NCI-H82 (cell line): ENCODE data around the gene NGRN.
"Not testable (repeated sequence)": the region's sequence is repeated elsewhere in the genome, so short reads cannot be mapped to it uniquely, and the experiment has no call there.

ENCODE experiments used
- DNase-seq: peaks from one replicate; lab custom pipeline; 2025; lab: John Stamatoyannopoulos, UW

NGRN gene

GRCh38 chr15:90234096-90234988, 31.1 kb upstream of the NGRN start, which contains the start of gene GDPGP1:
GDPGP1 (plus strand) TSS chr15:90234209; CDS start chr15:90240909, 6,700 bp downstream.
- no peak for DNase-seq

GRCh38 chr15:90239371-90239770, 26.1 kb upstream of the NGRN start:
- DNase-seq = peak; percentile 22

GRCh38 chr15:90240856-90241255, 24.6 kb upstream of the NGRN start:
- DNase-seq = no peak

DNA sequence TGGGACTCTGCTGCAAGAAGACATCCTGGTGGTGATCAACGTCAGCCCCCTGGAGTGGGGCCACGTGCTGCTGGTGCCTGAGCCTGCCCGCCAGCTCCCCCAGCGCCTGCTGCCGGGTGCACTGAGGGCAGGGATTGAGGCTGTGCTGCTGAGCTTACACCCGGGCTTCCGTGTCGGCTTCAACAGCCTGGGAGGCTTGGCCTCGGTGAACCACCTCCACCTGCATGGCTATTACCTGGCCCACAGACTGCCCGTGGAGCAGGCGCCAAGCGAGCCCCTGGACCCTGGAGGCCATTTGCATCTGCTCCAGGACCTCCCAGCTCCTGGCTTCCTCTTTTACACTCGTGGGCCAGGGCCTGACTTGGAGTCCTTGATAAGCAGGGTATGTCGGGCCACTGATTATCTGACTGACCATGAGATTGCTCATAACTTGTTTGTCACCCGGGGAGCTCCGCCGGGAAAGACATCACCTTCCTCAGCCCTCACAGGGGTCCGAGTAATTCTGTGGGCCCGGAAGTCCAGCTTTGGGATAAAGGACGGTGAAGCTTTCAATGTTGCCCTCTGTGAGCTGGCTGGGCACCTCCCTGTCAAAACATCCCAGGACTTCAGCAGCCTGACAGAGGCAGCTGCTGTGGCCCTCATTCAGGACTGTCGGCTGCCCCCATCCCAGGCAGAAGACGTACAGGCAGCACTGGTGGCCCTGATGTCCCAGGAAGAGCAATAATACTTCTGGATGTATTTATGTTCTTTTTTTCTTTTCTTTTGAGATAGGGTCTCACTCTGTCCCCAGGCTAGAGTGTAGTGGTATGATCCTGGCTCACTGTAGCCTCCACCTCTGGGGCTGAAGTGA, 23.9 kb upstream of the NGRN start:
- DNase-seq = no peak

DNA sequence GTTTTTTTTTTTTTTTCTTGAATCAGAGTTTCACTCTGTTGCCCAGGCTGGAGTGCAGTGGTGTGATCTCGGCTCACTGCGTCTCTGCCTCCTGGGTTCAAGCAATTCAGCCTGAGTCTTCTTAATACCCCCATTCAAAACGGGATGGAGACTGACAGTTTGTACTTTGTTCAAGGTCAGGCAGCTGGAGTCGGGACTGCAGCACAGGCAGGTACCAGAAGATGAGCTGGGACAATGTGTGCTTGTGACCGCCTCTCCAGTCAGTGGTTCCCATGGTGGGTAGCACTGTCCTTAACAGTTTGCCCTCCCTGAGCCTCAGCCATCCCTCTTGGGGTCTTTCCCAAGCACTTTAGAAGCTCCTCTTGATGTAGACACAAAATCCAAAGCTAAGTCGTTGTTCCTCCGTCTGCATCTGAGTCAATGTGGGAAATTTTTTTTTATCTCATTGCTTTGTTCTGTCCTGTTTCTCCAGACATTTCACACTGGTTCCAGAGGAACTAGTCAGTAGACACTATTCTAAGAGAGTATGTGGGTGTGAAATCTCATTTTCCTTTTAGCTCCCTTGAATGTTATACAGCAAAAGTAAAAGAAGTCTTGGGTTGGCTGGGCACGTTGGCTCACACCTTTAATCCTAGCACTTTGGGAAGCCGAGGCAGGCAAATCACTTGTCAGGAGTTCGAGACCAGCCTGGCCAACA, 21.4 kb upstream of the NGRN start:
- DNase-seq = no peak

DNA sequence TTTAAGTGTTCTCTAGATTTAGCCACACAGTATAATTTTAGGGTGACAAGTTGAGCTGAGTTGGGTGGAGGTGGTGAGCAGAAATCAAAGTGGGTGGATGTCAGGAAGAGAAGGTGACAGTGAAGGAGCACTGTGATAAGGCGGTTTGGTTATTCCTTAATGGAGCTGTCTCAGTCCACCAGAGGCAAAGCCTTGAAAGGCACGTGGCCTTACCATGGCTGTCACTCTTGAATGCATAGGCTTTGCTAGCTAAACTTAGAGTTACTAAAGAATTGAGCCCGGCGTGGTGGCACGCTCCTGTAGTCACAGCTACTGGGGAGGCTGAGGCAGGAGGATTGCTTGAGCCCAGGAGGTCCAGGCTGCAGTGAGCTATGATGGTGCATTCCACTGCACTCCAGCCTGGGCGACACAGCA, 16.7 kb upstream of the NGRN start:
- peak; percentile 35 for DNase-seq

DNA sequence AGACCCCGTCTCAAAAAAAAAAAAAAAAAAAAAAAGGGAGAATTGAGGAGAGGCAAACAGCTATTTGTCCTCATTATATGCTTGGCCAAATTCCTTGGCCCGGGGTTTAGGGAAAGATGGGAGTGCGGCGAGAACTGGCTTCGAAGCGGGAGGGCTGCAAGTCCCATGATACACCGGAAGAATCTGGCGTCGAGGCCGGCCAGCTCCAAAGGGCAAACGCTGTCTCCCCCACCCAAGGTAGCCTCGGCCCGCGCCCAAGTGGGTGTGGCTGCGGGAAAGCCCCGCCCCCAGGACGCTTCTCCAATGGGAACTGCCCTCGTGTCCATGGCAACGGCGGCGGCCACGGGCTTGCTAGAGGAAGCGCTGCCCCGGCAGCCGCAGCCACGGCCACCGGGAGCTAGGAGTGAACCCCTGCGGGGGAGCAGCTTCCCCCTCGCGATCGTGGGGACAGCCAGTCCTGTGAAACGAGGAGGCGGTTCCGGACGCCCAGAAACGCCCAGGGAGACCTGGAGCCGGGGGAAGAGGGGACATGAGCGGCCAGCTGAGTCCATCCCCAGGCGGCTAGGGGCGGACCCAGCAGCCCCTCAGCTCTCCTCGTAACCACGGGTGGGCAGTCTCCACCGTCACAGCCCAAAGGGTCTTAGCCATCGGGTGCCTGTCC, 16.1 kb upstream of the NGRN start, which contains the start of gene TTLL13:
Gene TTLL13, plus strand, starts transcription at position 354 of the 661 bp plus-strand sequence. CDS start 1,075 bp downstream, outside the sequence.
- DNase-seq = peak; percentile 95

DNA sequence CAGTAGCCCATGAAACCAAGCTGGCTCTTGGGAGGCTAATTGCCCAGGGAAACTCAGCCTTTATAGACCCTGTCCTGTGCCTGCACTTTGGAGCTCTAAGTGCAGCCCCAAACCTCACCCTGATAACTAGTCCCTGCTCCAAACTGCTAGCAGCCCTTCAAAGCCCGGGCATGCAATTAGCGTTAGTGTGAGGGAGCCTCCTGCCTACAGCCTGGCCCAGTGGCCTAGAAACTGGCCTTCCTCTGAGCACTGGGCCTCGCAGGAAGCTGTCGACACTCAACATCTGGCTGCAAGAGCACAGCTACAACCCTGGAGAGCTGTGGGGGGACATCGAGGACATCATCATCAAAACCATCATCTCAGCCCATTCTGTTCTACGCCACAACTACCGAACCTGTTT, 7.7 kb upstream of the NGRN start:
- no peak for DNase-seq

- no peak for DNase-seq
Observed at GRCh38 chr15:90259524-90259923, 5.9 kb upstream of the NGRN start.

- not testable (repeated sequence) for DNase-seq
Observed at GRCh38 chr15:90260731-90261130, 4.7 kb upstream of the NGRN start.

DNA sequence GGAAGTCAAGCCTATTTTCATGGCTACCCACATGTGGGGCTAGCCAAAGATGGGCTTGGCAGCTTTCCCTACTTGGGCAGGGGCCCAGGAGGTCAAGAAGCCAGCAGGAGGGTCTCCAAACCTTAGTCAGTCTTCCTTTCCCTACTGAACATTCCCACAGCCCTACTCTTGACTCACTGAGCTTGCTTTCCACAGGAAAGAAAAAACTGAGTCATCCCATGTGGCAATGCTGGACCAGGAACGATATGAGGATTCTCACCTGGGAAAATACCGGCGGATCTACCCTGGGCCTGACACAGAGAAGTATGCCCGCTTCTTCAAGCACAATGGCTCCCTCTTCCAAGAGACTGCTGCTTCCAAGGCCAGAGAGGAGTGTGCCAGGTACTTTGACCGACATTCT, 3.7 kb upstream of the NGRN start:
- no peak for DNase-seq

DNA sequence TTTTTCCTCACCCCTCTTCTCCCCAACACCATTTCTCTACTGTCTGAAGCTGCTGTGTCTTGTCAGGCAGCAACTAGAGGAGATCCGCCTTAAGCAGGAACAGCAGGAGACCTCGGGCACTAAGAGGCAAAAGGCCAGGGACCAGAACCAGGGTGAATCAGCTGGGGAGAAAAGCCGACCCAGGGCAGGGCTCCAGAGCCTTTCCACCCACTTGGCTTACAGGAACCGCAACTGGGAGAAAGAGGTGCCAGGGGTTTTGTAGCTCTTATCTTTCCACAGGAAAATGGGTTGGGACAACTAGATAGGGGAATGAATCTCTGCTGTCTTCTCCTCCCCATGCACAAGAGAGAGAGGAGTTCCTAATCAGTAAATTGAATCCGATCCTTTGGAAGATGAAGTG, 3.0 kb upstream of the NGRN start:
- no peak for DNase-seq

DNA sequence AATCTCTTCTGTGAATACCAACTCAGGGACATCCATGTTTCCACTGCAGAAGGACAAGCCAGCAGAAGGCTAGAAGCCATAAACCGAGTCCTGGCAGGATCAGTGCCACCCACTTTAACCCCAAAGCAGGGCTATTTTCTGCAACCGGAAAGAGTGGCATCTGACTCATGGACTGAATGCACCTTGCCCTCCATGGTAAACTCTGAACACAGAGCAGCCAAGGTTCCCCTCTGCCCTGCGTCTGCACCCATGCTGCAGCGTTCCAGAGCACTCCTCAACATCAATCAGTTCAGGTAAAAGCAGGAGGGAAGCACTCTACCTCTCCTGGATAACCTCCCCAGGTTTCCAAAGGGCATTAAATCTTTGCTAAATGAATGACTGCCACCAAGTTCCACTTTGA, 801 bp upstream of the NGRN start:
- peak; percentile 40 for DNase-seq

GRCh38 chr15:90266061-90266431, 574 bp downstream of the NGRN start:
- peak; percentile 49 for DNase-seq

- DNase-seq = peak; percentile 38
Observed at GRCh38 chr15:90266485-90266884, 1.0 kb downstream of the NGRN start.

DNA sequence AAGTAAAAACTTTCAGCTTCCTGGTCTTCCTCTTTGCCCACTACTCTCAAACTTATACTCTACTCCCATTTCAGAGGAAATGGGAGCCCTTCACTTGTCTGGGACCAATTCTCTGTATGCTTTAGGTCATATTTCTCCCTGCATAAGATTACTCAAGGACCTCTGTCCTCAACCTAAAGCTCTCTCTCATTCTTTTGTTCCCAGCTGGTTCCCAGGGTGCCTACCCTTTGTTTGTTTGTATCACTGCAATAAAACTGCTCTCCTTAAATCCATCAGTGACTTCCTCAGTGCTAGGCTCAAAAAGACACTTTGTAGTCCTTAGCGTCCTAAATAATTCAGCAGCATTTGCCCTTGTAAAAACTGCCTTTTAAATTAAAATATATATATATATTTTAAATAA, 2.9 kb downstream of the NGRN start:
- no peak for DNase-seq

DNA sequence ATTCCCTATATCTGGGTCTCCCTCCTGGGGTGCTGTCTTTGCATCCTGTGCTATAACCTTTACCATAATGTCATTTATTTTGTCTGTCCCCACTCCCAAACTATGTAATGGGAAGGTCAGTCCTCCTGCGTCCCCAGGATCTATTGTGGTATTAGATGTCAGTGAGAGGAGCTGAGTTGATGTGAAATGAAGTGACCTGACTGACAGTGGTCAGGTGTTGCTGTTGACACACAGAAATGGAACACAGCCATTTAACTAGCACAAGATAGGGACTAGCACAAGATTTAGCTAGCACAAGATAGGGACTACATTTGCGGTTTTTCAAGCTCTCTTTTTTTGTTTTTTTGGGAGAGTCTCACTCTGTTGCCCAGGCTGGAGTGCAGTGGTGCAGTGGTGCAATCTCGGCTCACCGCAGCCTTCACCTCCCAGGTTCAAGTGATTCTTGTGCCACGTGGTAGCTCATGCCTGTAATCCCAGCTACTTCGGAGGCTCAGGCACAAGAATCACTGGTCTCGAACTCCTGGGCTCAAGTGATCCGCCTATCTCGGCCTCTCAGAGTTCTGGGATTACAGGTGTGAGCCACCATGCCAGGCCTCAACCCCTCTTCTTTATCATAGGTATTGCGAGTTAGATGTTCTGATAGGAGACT, 5.2 kb downstream of the NGRN start:
- no peak for DNase-seq

- no peak for DNase-seq
Observed at GRCh38 chr15:90271459-90272166, 6.1 kb downstream of the NGRN start.

- DNase-seq = not testable (repeated sequence)
Observed at GRCh38 chr15:90278467-90278866, 13.0 kb downstream of the NGRN start.

DNA sequence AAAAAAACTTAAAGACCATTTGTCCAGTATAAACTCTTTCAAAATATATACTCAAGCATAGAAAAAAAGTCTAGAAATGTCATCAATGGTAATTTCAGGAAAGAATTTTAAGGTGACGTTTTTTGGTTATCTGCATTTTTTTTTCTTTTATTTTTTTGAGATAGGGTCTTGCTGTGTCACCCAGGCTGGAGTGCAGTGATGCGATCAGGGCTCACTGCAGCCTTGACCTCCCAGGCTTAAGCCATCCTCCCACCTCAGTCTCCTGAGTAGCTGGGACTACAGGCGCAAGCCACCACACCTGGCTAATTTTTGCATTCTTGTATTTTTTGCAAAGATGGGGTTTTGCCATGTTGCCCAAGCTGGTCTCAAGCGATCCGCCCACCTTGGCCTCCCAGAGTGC, 15.3 kb downstream of the NGRN start:
- DNase-seq = not testable (repeated sequence)
